Astrocyte of the cerebellum (primary cell): ENCODE measurements around the gene AEBP1.

ENCODE experiments used
- DNase-seq: peaks from one replicate; pipeline ENCODE4 v3.0.0-alpha.2; 2011; ENCODE audit warnings: low read depth
- H3K4me3 ChIP-seq: 2 replicates; pipeline ENCODE4 v1.5.1; 2011; ENCODE audit warnings: mild to moderate bottlenecking, low read depth, low read length, moderate library complexity
- in situ Hi-C: cut with HindIII; loops from 2 replicates; pipeline ENCODE4 v1.10.0; 2017; ENCODE audit warnings: low sequenced_read_pairs
- TF ChIP-seq, protein P1 (sequence below): IDR thresholded peaks from 2 replicates; pipeline ENCODE4 v1.5.1; 2012; ENCODE audit warnings: low read length, low read depth, moderate library complexity, mild to moderate bottlenecking; ENCODE audit errors: missing control alignments

AEBP1 gene

GRCh38 chr7:44094365-44094764 lies 9.8 kb upstream of the AEBP1 start:
- no peak overlapping the region for H3K4me3 ChIP-seq
- TF ChIP-seq, protein P1, sequence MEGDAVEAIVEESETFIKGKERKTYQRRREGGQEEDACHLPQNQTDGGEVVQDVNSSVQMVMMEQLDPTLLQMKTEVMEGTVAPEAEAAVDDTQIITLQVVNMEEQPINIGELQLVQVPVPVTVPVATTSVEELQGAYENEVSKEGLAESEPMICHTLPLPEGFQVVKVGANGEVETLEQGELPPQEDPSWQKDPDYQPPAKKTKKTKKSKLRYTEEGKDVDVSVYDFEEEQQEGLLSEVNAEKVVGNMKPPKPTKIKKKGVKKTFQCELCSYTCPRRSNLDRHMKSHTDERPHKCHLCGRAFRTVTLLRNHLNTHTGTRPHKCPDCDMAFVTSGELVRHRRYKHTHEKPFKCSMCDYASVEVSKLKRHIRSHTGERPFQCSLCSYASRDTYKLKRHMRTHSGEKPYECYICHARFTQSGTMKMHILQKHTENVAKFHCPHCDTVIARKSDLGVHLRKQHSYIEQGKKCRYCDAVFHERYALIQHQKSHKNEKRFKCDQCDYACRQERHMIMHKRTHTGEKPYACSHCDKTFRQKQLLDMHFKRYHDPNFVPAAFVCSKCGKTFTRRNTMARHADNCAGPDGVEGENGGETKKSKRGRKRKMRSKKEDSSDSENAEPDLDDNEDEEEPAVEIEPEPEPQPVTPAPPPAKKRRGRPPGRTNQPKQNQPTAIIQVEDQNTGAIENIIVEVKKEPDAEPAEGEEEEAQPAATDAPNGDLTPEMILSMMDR, result no peak
- in situ Hi-C loops, result no loop called here
- DNase-seq, result no peak

DNA sequence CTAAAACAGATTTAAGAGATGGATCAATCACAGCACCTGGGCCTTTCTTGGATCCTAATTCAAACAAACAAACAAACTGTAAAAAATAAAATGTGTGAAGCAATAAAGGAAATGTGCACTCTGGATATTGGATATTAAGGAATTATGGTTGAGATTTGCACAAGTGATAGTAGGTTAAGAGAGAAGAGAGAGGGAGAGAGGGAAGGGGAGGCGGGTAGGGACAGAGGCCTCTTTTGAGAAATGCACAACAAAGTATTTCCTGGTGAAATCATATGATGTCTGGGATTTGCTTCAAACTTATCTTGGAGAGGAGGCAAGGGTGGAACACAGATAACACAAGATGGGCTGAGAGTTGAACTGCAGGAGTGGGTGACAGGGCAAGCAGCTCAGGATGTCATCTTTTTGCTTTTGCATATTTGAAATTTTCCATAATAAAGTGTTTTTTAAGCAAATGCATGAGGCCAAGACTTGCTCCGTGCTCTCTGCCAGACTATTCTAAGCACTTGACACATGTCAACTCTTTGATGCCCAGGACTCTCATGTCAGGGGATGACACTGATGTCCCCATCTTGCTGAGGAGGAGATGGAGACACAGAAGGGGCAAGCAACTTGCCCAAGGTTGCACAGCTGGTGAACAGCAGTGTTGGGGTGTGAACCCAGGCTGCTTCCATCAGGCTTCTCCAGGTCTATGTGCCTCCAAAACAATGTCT lies 9.1 kb upstream of the AEBP1 start:
- in situ Hi-C loops, result no loop called here
- H3K4me3 ChIP-seq, result no peak overlapping the region
- no peak for DNase-seq
- TF ChIP-seq, protein P1, result no peak

- DNase-seq, result no peak
- H3K4me3 ChIP-seq, result no peak overlapping the region
- in situ Hi-C loops, result no loop called here
- TF ChIP-seq, protein P1, result no peak
Observed at GRCh38 chr7:44095781-44096180, 8.4 kb upstream of the AEBP1 start.

DNA sequence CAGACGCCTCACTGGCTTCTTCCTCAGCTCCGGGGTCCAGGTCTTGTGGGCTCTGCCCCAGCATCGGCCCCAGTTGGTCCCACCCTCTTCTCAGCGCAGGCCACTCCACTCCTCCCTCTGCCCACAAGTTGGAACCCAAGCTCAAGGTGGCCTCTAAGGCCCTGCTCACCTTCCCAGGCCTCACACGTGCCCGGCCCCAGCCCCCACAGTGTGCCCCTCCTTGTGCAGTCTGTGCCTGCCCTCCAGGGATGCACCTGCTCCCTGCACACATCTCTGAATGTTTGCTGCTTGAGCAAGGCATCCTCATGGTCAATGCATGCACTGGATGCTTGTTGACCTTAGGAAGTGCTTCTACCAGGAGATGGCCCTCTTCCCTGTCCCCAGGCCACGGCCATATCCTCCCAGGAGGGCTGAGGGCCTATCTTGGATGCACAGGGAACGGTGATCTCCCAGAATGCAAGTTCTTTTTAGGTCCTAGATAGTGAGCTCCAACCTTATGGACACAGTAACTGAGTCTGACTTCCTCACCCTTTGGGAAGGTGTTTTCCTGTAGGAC lies 7.7 kb upstream of the AEBP1 start:
- DNase-seq, result no peak
- in situ Hi-C loops, result no loop called here
- TF ChIP-seq, protein P1, result no peak
- no peak overlapping the region for H3K4me3 ChIP-seq

- no peak overlapping the region for H3K4me3 ChIP-seq
- in situ Hi-C loops, result no loop called here
- TF ChIP-seq, protein P1, result no peak
- DNase-seq, result no peak
Observed at GRCh38 chr7:44097064-44097932, 6.8 kb upstream of the AEBP1 start.
